K562 (cell line): ENCODE data around the gene SYNGR1. TPM values are rescaled to one million over a fixed set of nuclear protein-coding genes. Genes with fewer than 3 reads are reported as not detected.
A peak's percentile ranks its signal among the peaks of the same experiment; 100 is the strongest.

Experiments used
- ATAC-seq: fragments of 200-7000 bp; cut with Tn5 transposase; 3 replicates; pipeline ENCODE4 v1.9.1; 2020; ENCODE audit warnings: moderate library complexity
- BruUV-seq: library from RNA; stranded (reverse); fragments of 400-500 nt; replicated peaks from 2 replicates; lab custom pipeline; 2021; lab: Mats Ljungman, UMichigan
- CTCF ChIA-PET: fragments of 300-600 bp; formaldehyde crosslinking; extraction: SDS; loops from one replicate; lab custom pipeline; 2021; ENCODE audit warnings: low intra/inter-chr PET ratio; lab: Yijun Ruan, JAX
- POLR2A ChIA-PET: fragments of 300-600, 350-650 bp; sonication (Branson Sonifier 250); formaldehyde crosslinking; extraction: SDS; loops from one replicate; lab custom pipeline; 2021; ENCODE audit warnings: antibody characterized with exemption, inconsistent platforms; lab: Yijun Ruan, JAX
- DNase-seq, 4 experiments: peaks; one replicate each; pipeline versions ENCODE4 v3.0.0 to v3.0.0-alpha.2; 2011 to 2018; ENCODE audit warnings: low spot score in 3 of 4, mixed read lengths in 3 of 4; ENCODE audit errors: extremely low read depth in 1 of 4
- FAIRE-seq: peaks from 2 replicates; lab custom pipeline; 2011; peaks lifted over from hg19 to GRCh38; lab: Jason Lieb, UNC
- H2AFZ ChIP-seq: 2 replicates; pipeline ENCODE4 v1.6.0; 2011; ENCODE audit warnings: low read depth, low read length, control low read depth, inconsistent platforms
- H3K27ac ChIP-seq: fragments of 200-600 bp; 3 replicates; pipeline ENCODE4 v1.8.0; 2011; ENCODE audit warnings: low read depth, mild to moderate bottlenecking, control low read depth, inconsistent platforms, low read length, moderate library complexity, mixed read lengths; ENCODE audit errors: extremely low read depth
- H3K27me3 ChIP-seq, 2 experiments: fragments of 300-600 bp in 1 of 2; 2 replicates in 1 of 2; 3 replicates in 1 of 2; pipeline versions ENCODE4 v1.6.0 to v1.8.0; 2011; ENCODE audit warnings: inconsistent platforms in 2 of 2, low read length in 2 of 2, mild to moderate bottlenecking in 1 of 2, mixed read lengths in 1 of 2, moderate library complexity in 1 of 2; ENCODE audit not compliant: control insufficient read depth in 2 of 2, insufficient read depth in 2 of 2
- H3K36me3 ChIP-seq: fragments of 300-600 bp; 3 replicates; pipeline ENCODE4 v1.8.0; 2011; ENCODE audit warnings: mild to moderate bottlenecking, low read length, inconsistent platforms; ENCODE audit not compliant: control insufficient read depth, insufficient read depth
- H3K4me1 ChIP-seq, 2 experiments: fragments of 200-600 bp in 1 of 2; replicated peaks in 1 of 2; 2 replicates in 1 of 2; 3 replicates in 1 of 2; pipeline versions ENCODE4 v1.5.1 to v1.8.0; 2011; ENCODE audit warnings: inconsistent platforms in 2 of 2, low read length in 2 of 2, mild to moderate bottlenecking in 1 of 2, mixed read lengths in 1 of 2, moderate library complexity in 1 of 2; ENCODE audit not compliant: control insufficient read depth in 2 of 2, insufficient read depth in 2 of 2
- H3K4me2 ChIP-seq: 2 replicates; pipeline ENCODE4 v1.6.1; 2011; ENCODE audit warnings: low read length, control low read depth, inconsistent platforms, mixed read lengths; ENCODE audit not compliant: insufficient read depth
- H3K4me3 ChIP-seq: fragments of 200-600 bp; sonication (generic), shearing (Covaris generic); 2 replicates; pipeline ENCODE4 v1.5.1; 2016; ENCODE audit warnings: control low read depth, inconsistent platforms
- H3K79me2 ChIP-seq: fragments of 200-600 bp; 3 replicates; pipeline ENCODE4 v1.8.0; 2011; ENCODE audit warnings: low read length, inconsistent platforms; ENCODE audit not compliant: control insufficient read depth, insufficient read depth
- H3K9ac ChIP-seq, 2 experiments: 2 replicates each; pipeline versions ENCODE4 v1.6.0 to v1.6.1; 2011; ENCODE audit warnings: low read depth in 2 of 2, low read length in 2 of 2, control low read depth in 1 of 2, inconsistent platforms in 1 of 2, mild to moderate bottlenecking in 1 of 2, mixed read lengths in 1 of 2; ENCODE audit not compliant: insufficient read depth in 1 of 2
- H3K9me1 ChIP-seq: one replicate; pipeline ENCODE4 v1.6.0; 2011; ENCODE audit warnings: inconsistent platforms, mild to moderate bottlenecking, low read length, moderate library complexity; ENCODE audit not compliant: control insufficient read depth, insufficient read depth
- H3K9me3 ChIP-seq: replicated peaks from 2 replicates; pipeline ENCODE4 v1.5.1; 2011; ENCODE audit warnings: low read depth, low read length, inconsistent platforms; ENCODE audit not compliant: control insufficient read depth, insufficient read depth
- H4K20me1 ChIP-seq: replicated peaks from 2 replicates; pipeline ENCODE4 v1.6.1; 2011; ENCODE audit warnings: low read length, inconsistent platforms, mixed read lengths; ENCODE audit not compliant: control insufficient read depth, insufficient read depth
- ATF7 ChIP-seq: fragments of 450-650 bp; IDR thresholded peaks from 2 replicates; pipeline ENCODE4 v1.7.1; 2014; ENCODE audit warnings: mild to moderate bottlenecking, moderate library complexity
- EP300 ChIP-seq: IDR thresholded peaks from 2 replicates; pipeline ENCODE4 v1.6.1; 2012; ENCODE audit warnings: low read length, improper control_type of control experiment
- POLR2G ChIP-seq: fragments of 200-400 bp; formaldehyde crosslinking; IDR thresholded peaks from 2 replicates; pipeline ENCODE4 v1.6.1; 2017; ENCODE audit warnings: low read depth, mild to moderate bottlenecking, antibody characterized with exemption, low read length, moderate library complexity
- ZBTB8A ChIP-seq: fragments of 450-650 bp; IDR thresholded peaks from 2 replicates; pipeline ENCODE4 v1.6.1; 2018; ENCODE audit warnings: mild to moderate bottlenecking, moderate library complexity; ENCODE audit not compliant: partially characterized antibody
- ZFP91 ChIP-seq: sonication (generic); formaldehyde crosslinking; IDR thresholded peaks from 2 replicates; pipeline ENCODE4 v1.8.0; 2022; ENCODE audit warnings: mild to moderate bottlenecking, missing genetic modification reagents
- ZKSCAN1 ChIP-seq: fragments of 150-350 bp; IDR thresholded peaks from 2 replicates; pipeline ENCODE4 v1.6.1; 2016; ENCODE audit warnings: low read depth, low read length
- ZNF316 ChIP-seq: fragments of 450-650 bp; IDR thresholded peaks from 2 replicates; pipeline ENCODE4 v1.6.1; 2016
- WGBS: fragments of 100-300 bp; shearing (Covaris generic); methylation state at CpG from one replicate; pipeline ENCODE4 v1.1.6; 2016; ENCODE audit warnings: low coverage, mixed read lengths; ENCODE audit not compliant: insufficient coverage; ENCODE audit errors: missing lambda C conversion rate; 5-methylcytosine and 5-hydroxymethylcytosine counted together
- in situ Hi-C: fragments of 300-500 bp; cut with MboI; formaldehyde crosslinking; loops from 4 replicates; pipeline ENCODE4 v1.15.0; 2018; ENCODE audit warnings: inconsistent platforms, mixed read lengths
- intact Hi-C: fragments of 100-400 bp; cut with micrococcal nuclease; formaldehyde crosslinking; loops from 2 replicates; pipeline ENCODE4 v1.14.2; 2022
- polyA plus RNA-seq, 8 experiments: library from polyadenylated mRNA; depleted of rRNA in 4 of 8; stranded (reverse) in 5 of 8; unstranded in 3 of 8; fragments of >200 nt; fragmentation: Nextera tagmentation in 2 of 8; fragmentation: Illumina TruSeq in 1 of 8; extraction: Ambion mirVana in 2 of 8; extraction: Trizol in 1 of 8; gene quantifications; 2 replicates each; pipeline versions ENCODE4 v1.2.1 to v1.2.3, GENCODE V29; 2011 to 2014; ENCODE audit warnings: inconsistent platforms in 1 of 8, missing spikeins in 1 of 8
- total RNA-seq, 7 experiments: library from RNA; depleted of rRNA in 6 of 7; stranded (reverse); fragments of >200 nt in 6 of 7; fragmentation: Illumina TruSeq in 2 of 7; extraction: Trizol in 2 of 7; gene quantifications; 2 replicates each; pipeline versions ENCODE4 v1.2.1 to v1.2.3, GENCODE V29; 2011 to 2021; ENCODE audit warnings: low replicate concordance in 1 of 7

Gene SYNGR1
- total and polyA plus RNA-seq, 9 of the 15 experiments (the other 6 are each of a cell fraction or from before 2014, with no cell fraction given): 1.8 to 15.9 (median 5.5) TPM

GRCh38 chr22:39432361-39432811 is 82.6 kb downstream of the SYNGR1 start:
- no peak overlapping the region for H3K4me3 ChIP-seq
- no peaks in the 10 kb centered on the region for H3K9me1 ChIP-seq
- intact Hi-C loops: no loop called here
- no peaks in the 10 kb centered on the region for H3K9me3 ChIP-seq
- no peak overlapping the region for H3K9ac ChIP-seq
- H3K27ac ChIP-seq: no peak overlapping the region
- no peak for DNase-seq
- CTCF ChIA-PET: no interaction called here
- peaks cover 4 to 39% of the 10 kb centered on the region in 2 experiments; a peak in 4 of 5 replicates for H3K4me1 ChIP-seq
- TF ChIP-seq ZNF316 (no peak), ATF7 (no peak), EP300 (no peak)
- TF ChIP-seq, all 486 proteins: peak for 0
- in situ Hi-C loops: no loop called here
- no TSS peak for BruUV-seq
- Histone ChIP-seq H3K36me3 (peaks cover 41% of the 10 kb centered on the region; the same call in 2 of the 3 replicates), H2AFZ (no peak overlapping the region), H3K79me2 (no peaks in the 10 kb centered on the region), H4K20me1 (no peaks in the 10 kb centered on the region), H3K27me3 (no peaks in the 10 kb centered on the region), H3K4me2 (no peak overlapping the region)
- POLR2A ChIA-PET: no interaction called here
- FAIRE-seq: no peak
- ATAC-seq: no peak
- 97% methylated on average over 6 of the region's 10 CpGs for WGBS

GRCh38 chr22:39433476-39434242 is 83.9 kb downstream of the SYNGR1 start:
- no peak overlapping the region for H3K4me2 ChIP-seq

More at GRCh38 chr22:39433476-39434242, 83.9 kb downstream of the SYNGR1 start:
- Histone ChIP-seq H2AFZ (no peak overlapping the region), H3K9me1 (no peaks in the 10 kb centered on the region), H3K9ac (peak overlapping the region in 1 of 2 experiments; percentile 9; a peak in 1 of 4 replicates), H3K27ac (no peak overlapping the region), H4K20me1 (no peaks in the 10 kb centered on the region), H3K9me3 (no peaks in the 10 kb centered on the region), H3K27me3 (no peaks in the 10 kb centered on the region), H3K4me1 (peaks cover 5 to 38% of the 10 kb centered on the region in 2 experiments; a peak in 4 of 5 replicates)
- in situ Hi-C loops: no loop called here
- CTCF ChIA-PET: no interaction called here
- FAIRE-seq: no peak
- no TSS peak for BruUV-seq
- WGBS: 88% methylated on average over 24 of the region's 31 CpGs
- no peak for ATAC-seq
- no peak for TF ChIP-seq ZFP91 (CRISPR knock-in tag)
- no peak for TF ChIP-seq ZKSCAN1
- peak; percentile 12; the same call in 1 of the 2 replicates for TF ChIP-seq POLR2G
- TF ChIP-seq ZBTB8A: no peak
- TF ChIP-seq, all 486 proteins: peak for 1
- intact Hi-C loops: no loop called here
- Histone ChIP-seq H3K79me2 (no peaks in the 10 kb centered on the region), H3K36me3 (peaks cover 31% of the 10 kb centered on the region; the same call in 2 of the 3 replicates), H3K4me3 (no peak overlapping the region)
- POLR2A ChIA-PET: interaction anchor here (0.6 kb wide), 1 partner anchor 67 kb away, joined by 3 read pairs; no protein-coding TSS in a partner anchor
- DNase-seq: no peak
